Panc1 (cell line): ENCODE data around the gene MYT1.

Experiments used
- POLR2AphosphoS5 ChIP-seq: IDR thresholded peaks from 2 replicates; pipeline ENCODE4 v1.6.1; 2012; ENCODE audit warnings: mild to moderate bottlenecking, low read depth, low read length, moderate library complexity
- TCF7L2 ChIP-seq: IDR thresholded peaks from 2 replicates; pipeline ENCODE4 v1.6.1; 2011; ENCODE audit warnings: mild to moderate bottlenecking, low read depth, low read length, inconsistent platforms

DNA sequence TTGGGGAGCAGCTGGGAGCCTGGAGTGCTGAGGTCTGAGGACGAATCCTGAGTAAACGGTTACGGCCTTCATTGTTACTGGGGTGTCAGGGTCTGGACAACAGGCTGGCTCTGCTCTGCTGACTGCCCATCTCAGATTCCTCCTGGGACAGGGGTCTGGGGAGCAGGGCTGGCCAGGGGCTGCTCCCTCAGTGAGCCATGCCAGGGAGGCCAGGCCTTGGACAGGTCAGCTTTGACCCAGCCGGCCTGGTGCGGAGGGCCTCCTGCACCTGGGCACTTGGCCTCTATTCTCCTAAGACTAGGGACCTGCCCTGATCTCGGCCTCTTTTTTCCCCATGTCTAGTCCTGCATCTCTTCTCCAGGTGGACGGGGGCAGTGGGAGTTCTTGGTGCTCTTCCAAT is 44.9 kb downstream of the MYT1 start:
- TF ChIP-seq POLR2AphosphoS5: no peak
- no peak for TF ChIP-seq TCF7L2
